ENCODE results near the gene LEPROT.
"Not testable (repeated sequence)": the region's sequence is repeated elsewhere in the genome, so short reads cannot be mapped to it uniquely, and the experiment has no call there.

LEPROT gene, protein sequence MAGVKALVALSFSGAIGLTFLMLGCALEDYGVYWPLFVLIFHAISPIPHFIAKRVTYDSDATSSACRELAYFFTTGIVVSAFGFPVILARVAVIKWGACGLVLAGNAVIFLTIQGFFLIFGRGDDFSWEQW

GRCh38 chr1:65420590-65421350 lies at the start of gene LEPROT, which contains the start of gene LEPR:
LEPROT (plus strand) TSS chr1:65420668; CDS start chr1:65420725, 57 bp downstream.
LEPR (plus strand) TSS chr1:65420668; CDS start chr1:65565566, 144,898 bp downstream.
- Mint-ChIP-seq H3K9me3 (no peaks in the 10 kb centered on the region), H3K36me3 (ENCODE audit: low read depth) (peaks cover 13% of the 10 kb centered on the region), H3K27me3 (ENCODE audit: low read depth) (peaks cover 6% of the 10 kb centered on the region), H3K4me3 (no peak within 1 kb of the TSS), H3K27ac (peak within 1 kb of the TSS; percentile 86), H3K4me1 (ENCODE audit: low read depth) (peaks cover 29% of the 10 kb centered on the region)

GRCh38 chr1:65371544-65371943 lies 48.9 kb upstream of the LEPROT start:
- Mint-ChIP-seq H3K4me3 (no peak overlapping the region), H3K4me1 (ENCODE audit: low read depth) (peaks cover 2% of the 10 kb centered on the region), H3K27me3 (ENCODE audit: low read depth) (no peaks in the 10 kb centered on the region), H3K36me3 (ENCODE audit: low read depth) (peaks cover 7% of the 10 kb centered on the region), H3K9me3 (no peaks in the 10 kb centered on the region), H3K27ac (no peak overlapping the region)

DNA sequence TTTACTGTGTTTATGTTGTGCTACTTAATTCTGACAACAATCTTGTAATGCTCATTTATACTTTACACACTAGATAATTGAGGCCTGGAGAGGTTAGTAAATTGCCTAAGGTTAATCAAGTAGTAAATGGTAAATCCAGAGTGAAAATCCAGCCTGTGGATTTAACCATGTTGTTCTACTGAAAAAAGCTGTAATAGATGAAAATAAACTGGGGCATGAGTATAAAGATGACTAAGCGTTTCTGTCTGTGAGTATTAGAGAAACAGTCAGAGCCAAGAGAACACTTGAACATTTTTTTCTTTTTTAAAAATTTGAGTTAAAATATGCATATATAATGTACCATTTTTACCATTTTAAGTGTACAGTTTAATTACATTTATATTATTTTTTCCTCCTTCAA lies 47.9 kb upstream of the LEPROT start:
- Mint-ChIP-seq H3K4me1 (ENCODE audit: low read depth) (peaks cover 2% of the 10 kb centered on the region), H3K27me3 (ENCODE audit: low read depth) (no peaks in the 10 kb centered on the region), H3K9me3 (no peaks in the 10 kb centered on the region), H3K4me3 (no peak overlapping the region), H3K27ac (no peak overlapping the region), H3K36me3 (ENCODE audit: low read depth) (peaks cover 7% of the 10 kb centered on the region)

DNA sequence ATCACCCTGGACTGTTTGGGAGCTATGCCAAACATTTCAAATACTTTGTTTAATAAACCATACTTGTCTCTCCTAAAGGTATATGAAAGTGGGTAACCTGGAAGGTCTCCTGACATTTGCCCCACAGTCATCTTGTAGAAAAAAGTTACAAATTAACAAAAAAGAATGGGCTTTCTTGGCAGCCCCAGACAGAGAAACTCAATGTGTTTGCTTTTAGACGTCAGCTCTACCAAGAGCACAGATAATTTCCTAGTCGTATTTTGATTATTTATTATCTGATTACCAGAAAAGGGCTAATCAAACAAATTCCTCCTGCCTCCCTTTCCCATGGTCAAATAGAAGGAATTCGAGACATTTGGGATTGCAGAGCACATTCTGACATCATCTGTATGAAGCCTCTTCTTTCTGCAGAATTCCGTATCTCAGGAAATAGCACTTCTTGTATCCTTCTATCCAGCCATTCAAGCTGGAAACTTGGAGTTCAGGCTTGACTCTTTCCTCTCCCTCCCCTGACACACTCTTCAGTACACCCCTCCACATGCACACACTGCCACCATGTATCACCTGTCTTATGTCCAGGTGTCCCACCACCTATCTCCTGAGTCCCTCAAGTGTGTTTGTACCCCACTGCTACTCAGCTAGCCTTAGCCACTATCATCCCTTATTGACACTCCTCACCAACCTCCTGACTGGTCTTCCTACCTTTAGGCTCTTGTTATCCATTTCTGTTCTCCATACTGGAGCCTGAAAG lies 42.8 kb upstream of the LEPROT start:
- Mint-ChIP-seq H3K27ac (no peak overlapping the region), H3K27me3 (ENCODE audit: low read depth) (peaks cover 5% of the 10 kb centered on the region), H3K9me3 (peaks cover 7% of the 10 kb centered on the region), H3K4me1 (ENCODE audit: low read depth) (peaks cover 3% of the 10 kb centered on the region), H3K4me3 (no peak overlapping the region), H3K36me3 (ENCODE audit: low read depth) (peaks cover 20% of the 10 kb centered on the region)

DNA sequence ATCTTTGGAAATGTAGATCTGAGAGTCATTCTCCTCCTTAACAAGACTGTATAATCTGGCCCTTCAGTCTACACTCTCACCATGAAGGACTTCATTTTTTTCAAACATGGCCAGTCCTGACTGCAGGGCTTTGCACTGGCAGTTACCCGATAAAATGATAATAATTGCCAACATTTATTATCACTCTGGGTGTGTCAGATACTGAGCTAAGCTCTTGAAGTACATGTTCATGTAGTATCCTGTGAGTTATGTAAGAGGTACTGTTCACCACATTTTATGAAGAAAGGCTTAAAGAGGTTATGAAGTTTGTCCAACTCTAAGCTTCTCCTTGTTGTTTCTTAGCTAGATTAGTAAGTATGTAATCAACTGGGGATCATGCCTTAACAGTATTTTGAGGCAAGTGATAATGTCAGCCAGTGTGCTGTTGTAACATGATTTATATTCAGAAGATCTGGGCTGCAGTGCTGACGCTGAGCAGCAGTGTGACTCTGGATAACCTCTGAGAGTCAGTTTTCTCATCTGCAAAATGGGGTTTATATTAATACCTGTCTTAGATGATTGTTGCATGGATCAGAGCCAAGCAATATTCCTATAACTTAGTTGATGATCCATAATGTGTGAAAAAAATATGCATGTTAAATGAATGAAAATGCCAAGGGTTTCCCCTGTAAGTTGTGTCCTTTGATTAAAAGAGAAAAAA lies 42.1 kb upstream of the LEPROT start:
- peaks cover 3% of the 10 kb centered on the region for H3K4me1 Mint-ChIP-seq (ENCODE audit: low read depth)
- H3K36me3 Mint-ChIP-seq (ENCODE audit: low read depth): peaks cover 21% of the 10 kb centered on the region
- peaks cover 7% of the 10 kb centered on the region for H3K27me3 Mint-ChIP-seq (ENCODE audit: low read depth)
- H3K4me3 Mint-ChIP-seq: no peak overlapping the region
- H3K27ac Mint-ChIP-seq: no peak overlapping the region
- peaks cover 9% of the 10 kb centered on the region for H3K9me3 Mint-ChIP-seq

GRCh38 chr1:65384426-65384825 lies 36.0 kb upstream of the LEPROT start:
- Mint-ChIP-seq H3K36me3 (ENCODE audit: low read depth) (peaks cover 34% of the 10 kb centered on the region), H3K9me3 (peaks cover 16% of the 10 kb centered on the region), H3K4me1 (ENCODE audit: low read depth) (peaks cover 11% of the 10 kb centered on the region)
- H3K27me3 Mint-ChIP-seq (ENCODE audit: low read depth); H3K4me3 Mint-ChIP-seq; H3K27ac Mint-ChIP-seq: not testable (repeated sequence)

DNA sequence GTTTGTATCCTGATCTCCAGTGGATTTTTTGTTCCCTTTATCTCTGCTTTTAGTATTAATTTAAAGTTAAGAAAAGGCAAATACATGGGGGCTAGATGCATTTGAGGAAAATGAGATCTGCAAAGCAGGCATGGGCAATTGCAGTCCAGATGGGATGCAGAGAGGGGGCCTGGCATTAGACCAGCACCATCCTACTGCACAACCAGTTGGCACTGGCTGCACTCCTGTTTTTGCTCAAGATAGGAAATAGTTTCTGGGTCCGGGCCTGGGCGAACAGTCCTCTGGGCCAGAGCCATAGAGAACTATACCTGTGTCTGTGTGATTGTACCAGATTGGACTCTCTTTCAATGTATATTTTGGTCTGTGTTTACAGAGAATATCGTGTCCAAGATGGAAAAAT lies 34.0 kb upstream of the LEPROT start:
- Mint-ChIP-seq H3K27ac (no peak overlapping the region), H3K9me3 (peaks cover 11% of the 10 kb centered on the region), H3K4me1 (ENCODE audit: low read depth) (peaks cover 23% of the 10 kb centered on the region), H3K27me3 (ENCODE audit: low read depth) (peaks cover 7% of the 10 kb centered on the region), H3K4me3 (no peak overlapping the region), H3K36me3 (ENCODE audit: low read depth) (peaks cover 34% of the 10 kb centered on the region)

DNA sequence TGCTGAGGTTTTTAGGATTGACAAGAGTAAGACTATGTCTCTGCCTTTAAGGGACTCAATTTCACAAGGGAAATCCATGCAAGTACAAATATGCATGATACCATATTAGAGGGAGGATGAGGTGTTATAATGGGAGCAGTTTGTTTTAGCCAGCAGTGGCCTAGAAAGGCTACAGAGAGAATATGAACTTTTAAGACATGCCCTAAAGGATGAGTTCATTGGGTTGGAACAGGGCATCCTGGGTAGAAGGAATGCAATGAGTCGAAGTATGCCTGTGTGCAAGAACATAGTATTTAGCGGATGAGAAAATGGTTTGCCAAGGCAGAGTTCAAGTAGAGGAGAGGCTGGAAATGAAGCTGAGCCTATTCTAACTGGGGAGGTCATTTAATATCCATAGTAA lies 32.6 kb upstream of the LEPROT start:
- Mint-ChIP-seq H3K9me3 (peaks cover 8% of the 10 kb centered on the region), H3K27me3 (ENCODE audit: low read depth) (peaks cover under 1% of the 10 kb centered on the region), H3K4me3 (no peak overlapping the region), H3K4me1 (ENCODE audit: low read depth) (peaks cover 31% of the 10 kb centered on the region), H3K36me3 (ENCODE audit: low read depth) (peaks cover 31% of the 10 kb centered on the region), H3K27ac (no peak overlapping the region)

- no peaks in the 10 kb centered on the region for H3K27me3 Mint-ChIP-seq (ENCODE audit: low read depth)
- H3K27ac Mint-ChIP-seq: peak overlapping the region; percentile 22
- H3K4me1 Mint-ChIP-seq (ENCODE audit: low read depth): peaks cover 40% of the 10 kb centered on the region
- H3K4me3 Mint-ChIP-seq: no peak overlapping the region
- peaks cover 30% of the 10 kb centered on the region for H3K36me3 Mint-ChIP-seq (ENCODE audit: low read depth)
- H3K9me3 Mint-ChIP-seq: peaks cover 4% of the 10 kb centered on the region
These were observed 31.4 kb upstream of the LEPROT start for GRCh38 chr1:65388908-65389695.

- H3K36me3 Mint-ChIP-seq (ENCODE audit: low read depth): peaks cover 27% of the 10 kb centered on the region
- H3K27me3 Mint-ChIP-seq (ENCODE audit: low read depth): no peaks in the 10 kb centered on the region
- H3K4me3 Mint-ChIP-seq: no peak overlapping the region
- no peaks in the 10 kb centered on the region for H3K9me3 Mint-ChIP-seq
- H3K4me1 Mint-ChIP-seq (ENCODE audit: low read depth): peaks cover 71% of the 10 kb centered on the region
- H3K27ac Mint-ChIP-seq: peak overlapping the region; percentile 76
These were observed 28.0 kb upstream of the LEPROT start for GRCh38 chr1:65392497-65392896.

GRCh38 chr1:65393347-65393746 lies 27.1 kb upstream of the LEPROT start:
- H3K4me1 Mint-ChIP-seq (ENCODE audit: low read depth): peaks cover 80% of the 10 kb centered on the region
- H3K9me3 Mint-ChIP-seq: no peaks in the 10 kb centered on the region
- peak overlapping the region; percentile 70 for H3K27ac Mint-ChIP-seq
- H3K27me3 Mint-ChIP-seq (ENCODE audit: low read depth): no peaks in the 10 kb centered on the region
- peak overlapping the region; percentile 45 for H3K4me3 Mint-ChIP-seq
- peaks cover 29% of the 10 kb centered on the region for H3K36me3 Mint-ChIP-seq (ENCODE audit: low read depth)

- peaks cover 80% of the 10 kb centered on the region for H3K4me1 Mint-ChIP-seq (ENCODE audit: low read depth)
- no peaks in the 10 kb centered on the region for H3K9me3 Mint-ChIP-seq
- peaks cover 30% of the 10 kb centered on the region for H3K36me3 Mint-ChIP-seq (ENCODE audit: low read depth)
- H3K27me3 Mint-ChIP-seq (ENCODE audit: low read depth): no peaks in the 10 kb centered on the region
- peak overlapping the region; percentile 70 for H3K27ac Mint-ChIP-seq
- no peak overlapping the region for H3K4me3 Mint-ChIP-seq
These were observed 26.5 kb upstream of the LEPROT start for GRCh38 chr1:65393928-65394327.

DNA sequence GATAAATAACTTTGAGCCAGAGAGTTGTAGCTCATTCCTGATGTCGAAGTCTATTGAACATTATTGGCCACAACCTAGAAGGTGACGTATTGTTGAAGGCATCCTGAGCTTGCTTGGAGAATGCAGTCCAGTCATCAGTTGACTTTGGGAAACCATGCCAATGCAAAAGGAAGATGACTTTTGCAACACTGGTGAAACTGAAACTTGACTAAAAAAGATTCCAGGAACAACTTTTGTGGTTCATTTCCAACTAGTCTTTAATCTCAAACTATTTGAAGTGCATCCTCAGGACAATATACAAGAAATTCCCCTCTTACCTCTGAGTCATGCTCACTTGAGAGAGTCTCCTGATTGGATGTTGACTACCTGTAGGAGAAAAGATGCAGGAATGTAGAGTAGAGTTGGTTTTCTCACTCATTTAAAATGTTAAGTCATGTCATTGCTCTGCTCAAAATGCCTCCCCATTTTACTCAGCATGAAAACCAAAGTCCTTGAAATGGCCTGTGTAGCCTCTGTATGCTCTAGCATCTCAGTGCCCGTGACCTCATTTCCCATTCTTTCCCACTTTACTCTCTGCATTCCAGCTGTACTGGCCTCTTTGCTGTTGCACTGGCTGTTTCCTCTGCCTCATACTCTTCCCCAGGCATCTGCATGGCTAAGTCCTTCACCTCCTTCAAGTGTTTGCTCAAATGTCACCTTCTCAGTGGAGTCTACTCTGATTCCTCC lies 24.4 kb upstream of the LEPROT start:
- H3K9me3 Mint-ChIP-seq: no peaks in the 10 kb centered on the region
- H3K36me3 Mint-ChIP-seq (ENCODE audit: low read depth): peaks cover 41% of the 10 kb centered on the region
- H3K27ac Mint-ChIP-seq: peak overlapping the region; percentile 88
- H3K4me3 Mint-ChIP-seq: peak overlapping the region; percentile 15
- no peaks in the 10 kb centered on the region for H3K27me3 Mint-ChIP-seq (ENCODE audit: low read depth)
- H3K4me1 Mint-ChIP-seq (ENCODE audit: low read depth): peaks cover 73% of the 10 kb centered on the region

Measured in T-helper 1 cell treated with Interleukin-12 subunit alpha and Interleukin-12 subunit beta and Interleukin-4 antibody, amounts not matched to agents 30 μg/mL and 1 μg/mL, for 36 hours (primary cell).